ENCODE measurements around the gene BCAR1. TPM values are rescaled to one million over a fixed set of nuclear protein-coding genes. Genes with fewer than 3 reads are reported as not detected.

BCAR1 gene
- total and polyA plus RNA-seq, 7 donors, result 21.7 to 82.3 (median 42.9) TPM

GRCh38 chr16:75222271-75222783 is 29.1 kb downstream of the BCAR1 start:
- H3K27me3 ChIP-seq, result peaks cover 0 to 12% (median 9%) of the 10 kb centered on the region in 3 donors
- H3K36me3 ChIP-seq, result no peaks in the 10 kb centered on the region
- no peak for DNase-seq
- no peaks in the 10 kb centered on the region for H3K4me1 ChIP-seq
- 84 to 85% methylated on average over 16 of the region's 16 CpGs for WGBS, 2 donors
- no peak overlapping the region for H3K27ac ChIP-seq
- no peak for TF ChIP-seq EP300 (IDR thresholded peaks at IDR 0.05)
- TF ChIP-seq POLR2A (IDR thresholded peaks at IDR 0.05), result no peak
- no peak for TF ChIP-seq CTCF (IDR thresholded peaks at IDR 0.05)
- no peak for TF ChIP-seq POLR2AphosphoS5 (IDR thresholded peaks at IDR 0.05)
- no peaks in the 10 kb centered on the region for H3K9me3 ChIP-seq
- intact Hi-C loops (cut with DNase I), result no loop called here
- no peak overlapping the region for H3K4me3 ChIP-seq

GRCh38 chr16:75219838-75220237 is 31.6 kb downstream of the BCAR1 start:
- TF ChIP-seq POLR2A (IDR thresholded peaks at IDR 0.05) (no peak), POLR2AphosphoS5 (IDR thresholded peaks at IDR 0.05) (no peak), EP300 (IDR thresholded peaks at IDR 0.05) (no peak), CTCF (IDR thresholded peaks at IDR 0.05) (no peak)
- Histone ChIP-seq H3K9me3 (no peaks in the 10 kb centered on the region), H3K36me3 (no peaks in the 10 kb centered on the region), H3K27ac (no peak overlapping the region), H3K4me3 (no peak overlapping the region), H3K27me3 (peaks cover 0 to 8% (median 6%) of the 10 kb centered on the region in 3 donors), H3K4me1 (no peaks in the 10 kb centered on the region)
- DNase-seq, result no peak
- WGBS, 2 donors, result 60 to 73% methylated on average over 5 of the region's 5 CpGs
- intact Hi-C loops (cut with DNase I), result no loop called here

- 60 to 83% methylated on average over 4 of the region's 4 CpGs for WGBS, 2 donors
These were observed 32.3 kb downstream of the BCAR1 start for GRCh38 chr16:75219088-75219487.

GRCh38 chr16:75218256-75219076 is 33.0 kb downstream of the BCAR1 start, which contains the start of gene CTRB1:
Gene CTRB1, plus strand, starts transcription at chr16:75218988. Its CDS starts 20 bp downstream, at chr16:75219008.
- TF ChIP-seq CTCF (IDR thresholded peaks at IDR 0.05), result no peak
- TF ChIP-seq EP300 (IDR thresholded peaks at IDR 0.05), result no peak
- TF ChIP-seq POLR2AphosphoS5 (IDR thresholded peaks at IDR 0.05), result no peak
- no peak for TF ChIP-seq POLR2A (IDR thresholded peaks at IDR 0.05)
- WGBS, 2 donors, result 83 to 86% methylated on average over 19 of the region's 19 CpGs
- intact Hi-C loops (cut with DNase I), result no loop called here
- no peak for DNase-seq
- Histone ChIP-seq H3K36me3 (no peaks in the 10 kb centered on the region), H3K4me1 (no peaks in the 10 kb centered on the region), H3K27ac (no peak within 1 kb of the TSS), H3K27me3 (no peaks in the 10 kb centered on the region), H3K9me3 (no peaks in the 10 kb centered on the region), H3K4me3 (no peak within 1 kb of the TSS)

More at GRCh38 chr16:75219088-75219487, 32.3 kb downstream of the BCAR1 start:
- Histone ChIP-seq H3K4me3 (no peak overlapping the region), H3K27me3 (peaks cover 0 to under 1% (median 0%) of the 10 kb centered on the region in 3 donors), H3K36me3 (no peaks in the 10 kb centered on the region), H3K9me3 (no peaks in the 10 kb centered on the region), H3K4me1 (no peaks in the 10 kb centered on the region), H3K27ac (no peak overlapping the region)
- TF ChIP-seq EP300 (IDR thresholded peaks at IDR 0.05) (no peak), POLR2A (IDR thresholded peaks at IDR 0.05) (no peak), POLR2AphosphoS5 (IDR thresholded peaks at IDR 0.05) (no peak), CTCF (IDR thresholded peaks at IDR 0.05) (no peak)
- DNase-seq, result no peak
- intact Hi-C loops (cut with DNase I), result no loop called here
